WTC11 (cell line): ENCODE results near the gene INPP5K. TPM values are rescaled to one million over a fixed set of nuclear protein-coding genes. Genes with fewer than 3 reads are reported as not detected.

Experiments used
- ATAC-seq: fragments of 200-7000 bp; cut with Tn5 transposase; 2 replicates; pipeline ENCODE4 v1.10.0; 2021; ENCODE audit warnings: mild to moderate bottlenecking, moderate library complexity
- CTCF ChIA-PET: fragments of 300-600 bp; sonication (Branson Sonifier 250); formaldehyde crosslinking; loops from one replicate; lab custom pipeline; 2021; ENCODE audit warnings: antibody characterized with exemption; lab: Charles Lee
- POLR2A ChIA-PET: fragments of 350-600 bp; sonication (Branson Sonifier 250); formaldehyde crosslinking; loops from one replicate; lab custom pipeline; 2021; ENCODE audit warnings: antibody characterized with exemption; lab: Charles Lee
- DNase-seq: peaks from one replicate; pipeline ENCODE4 v3.0.0; 2021; ENCODE audit warnings: low spot score
- H3K27ac Mint-ChIP-seq: 2 replicates; pipeline ENCODE4 v1.8.0; 2021; ENCODE audit warnings: mixed read lengths
- H3K27me3 Mint-ChIP-seq: 2 replicates; pipeline ENCODE4 v1.8.0; 2021; ENCODE audit warnings: low read depth, mild to moderate bottlenecking, moderate library complexity, mixed read lengths
- H3K36me3 Mint-ChIP-seq: 2 replicates; pipeline ENCODE4 v1.8.0; 2021; ENCODE audit warnings: mixed read lengths
- H3K4me1 Mint-ChIP-seq: 2 replicates; pipeline ENCODE4 v1.8.0; 2022; ENCODE audit warnings: mixed read lengths
- H3K4me3 Mint-ChIP-seq: 2 replicates; pipeline ENCODE4 v1.8.0; 2021; ENCODE audit warnings: mild to moderate bottlenecking, moderate library complexity, mixed read lengths
- H3K9me3 Mint-ChIP-seq: 2 replicates; pipeline ENCODE4 v1.8.0; 2021; ENCODE audit warnings: mixed read lengths
- ATF2 ChIP-seq: sonication (generic); formaldehyde crosslinking; IDR thresholded peaks from 2 replicates; pipeline ENCODE4 v1.8.1; 2022; ENCODE audit warnings: low read depth, missing genetic modification reagents, borderline replicate concordance
- E2F4 ChIP-seq: sonication (generic); formaldehyde crosslinking; IDR thresholded peaks from 2 replicates; pipeline ENCODE4 v1.8.1; 2022; ENCODE audit warnings: low read depth, mild to moderate bottlenecking, moderate library complexity, missing genetic modification reagents, borderline replicate concordance
- EMX1 ChIP-seq: fragments of 250-450 bp; sonication (Bioruptor Pico); IDR thresholded peaks from 2 replicates; pipeline ENCODE4 v1.8.0; 2021; ENCODE audit warnings: mild to moderate bottlenecking
- FOXK1 ChIP-seq: sonication (generic); formaldehyde crosslinking; IDR thresholded peaks from 2 replicates; pipeline ENCODE4 v1.8.0; 2022; ENCODE audit warnings: mild to moderate bottlenecking, moderate library complexity, missing genetic modification reagents
- FOXP1 ChIP-seq: sonication (generic); formaldehyde crosslinking; IDR thresholded peaks from 2 replicates; pipeline ENCODE4 v1.8.0; 2022; ENCODE audit warnings: missing genetic modification reagents, mild to moderate bottlenecking, moderate library complexity, borderline replicate concordance
- GABPB1 ChIP-seq: sonication (generic); formaldehyde crosslinking; IDR thresholded peaks from 2 replicates; pipeline ENCODE4 v1.8.1; 2023; ENCODE audit warnings: mild to moderate bottlenecking, missing genetic modification reagents
- GRHL2 ChIP-seq: fragments of 250-450 bp; sonication (Bioruptor Pico); IDR thresholded peaks from 2 replicates; pipeline ENCODE4 v1.8.0; 2022; ENCODE audit warnings: mild to moderate bottlenecking, moderate library complexity; ENCODE audit not compliant: insufficient replicate concordance, severe bottlenecking
- IRF2 ChIP-seq: sonication (generic); formaldehyde crosslinking; IDR thresholded peaks from 2 replicates; pipeline ENCODE4 v1.8.0; 2022; ENCODE audit warnings: low read depth, missing genetic modification reagents, borderline replicate concordance
- JAZF1 ChIP-seq: fragments of 250-450 bp; sonication (Bioruptor Pico); IDR thresholded peaks from 2 replicates; pipeline ENCODE4 v1.9.0; 2021; ENCODE audit warnings: moderate library complexity, mild to moderate bottlenecking, inconsistent platforms
- NFATC4 ChIP-seq: fragments of 250-450 bp; sonication (Bioruptor Pico); IDR thresholded peaks from 2 replicates; pipeline ENCODE4 v1.9.0; 2021; ENCODE audit warnings: mild to moderate bottlenecking
- PRRX2 ChIP-seq: fragments of 250-450 bp; sonication (Bioruptor Pico); IDR thresholded peaks from 2 replicates; pipeline ENCODE4 v1.8.0; 2021; ENCODE audit warnings: mild to moderate bottlenecking
- RELA ChIP-seq: sonication (generic); formaldehyde crosslinking; IDR thresholded peaks from 2 replicates; pipeline ENCODE4 v1.8.1; 2022; ENCODE audit warnings: missing genetic modification reagents, mild to moderate bottlenecking, borderline replicate concordance
- RORB ChIP-seq: fragments of 250-450 bp; sonication (Bioruptor Pico); IDR thresholded peaks from 2 replicates; pipeline ENCODE4 v1.9.0; 2021; ENCODE audit warnings: mild to moderate bottlenecking
- SOX15 ChIP-seq: fragments of 250-450 bp; sonication (Bioruptor Pico); IDR thresholded peaks from 2 replicates; pipeline ENCODE4 v1.9.0; 2021; ENCODE audit warnings: mild to moderate bottlenecking
- STAT6 ChIP-seq: sonication (generic); formaldehyde crosslinking; conservative IDR thresholded peaks from 2 replicates; pipeline ENCODE4 v1.8.1; 2023; ENCODE audit warnings: mild to moderate bottlenecking, low read depth, missing genetic modification reagents, moderate library complexity
- TEAD4 ChIP-seq: sonication (generic); formaldehyde crosslinking; IDR thresholded peaks from 2 replicates; pipeline ENCODE4 v1.8.0; 2022; ENCODE audit warnings: mild to moderate bottlenecking, missing genetic modification reagents
- TP53 ChIP-seq: sonication (generic); formaldehyde crosslinking; IDR thresholded peaks from 2 replicates; pipeline ENCODE4 v1.8.1; 2023; ENCODE audit warnings: mild to moderate bottlenecking, missing genetic modification reagents
- USF2 ChIP-seq: sonication (generic); formaldehyde crosslinking; IDR thresholded peaks from 2 replicates; pipeline ENCODE4 v1.8.1; 2023; ENCODE audit warnings: mild to moderate bottlenecking, missing genetic modification reagents, moderate library complexity
- ZMAT4 ChIP-seq: fragments of 250-450 bp; sonication (Bioruptor Pico); IDR thresholded peaks from 2 replicates; pipeline ENCODE4 v1.9.0; 2021; ENCODE audit warnings: mild to moderate bottlenecking
- ZNF317 ChIP-seq: sonication (generic); formaldehyde crosslinking; IDR thresholded peaks from 2 replicates; pipeline ENCODE4 v1.8.1; 2023; ENCODE audit warnings: low read depth, mild to moderate bottlenecking, moderate library complexity, missing genetic modification reagents, borderline replicate concordance
- ZNF512 ChIP-seq: sonication (generic); formaldehyde crosslinking; IDR thresholded peaks from 2 replicates; pipeline ENCODE4 v1.8.1; 2022; ENCODE audit warnings: missing genetic modification reagents, borderline replicate concordance
- total RNA-seq: library from RNA; stranded (reverse); gene quantifications from 3 replicates; pipeline ENCODE4 v1.2.3, GENCODE V29; 2021

The INPP5K gene
- total RNA-seq, 1 experiment from 2014 or later, result 26.8 TPM

GRCh38 chr17:1541367-1541904 is 25.0 kb upstream of the INPP5K start (continued):
- TF ChIP-seq USF2 (CRISPR knock-in tag), result no peak
- TF ChIP-seq FOXP1 (CRISPR knock-in tag), result no peak
- no peak for TF ChIP-seq ATF2 (CRISPR knock-in tag)
- no peak for TF ChIP-seq STAT6 (CRISPR knock-in tag)
- TF ChIP-seq, all 79 proteins: peak for 0

GRCh38 chr17:1539811-1540210 is 23.4 kb upstream of the INPP5K start:
- DNase-seq (no peak), ATAC-seq (no peak)
- Mint-ChIP-seq H3K27ac (no peak overlapping the region), H3K36me3 (peaks cover 46% of the 10 kb centered on the region), H3K9me3 (no peaks in the 10 kb centered on the region), H3K4me3 (no peak overlapping the region), H3K4me1 (no peaks in the 10 kb centered on the region), H3K27me3 (no peaks in the 10 kb centered on the region)
- ChIA-PET POLR2A (no interaction called here), CTCF (no interaction called here)
- TF ChIP-seq ZMAT4 (CRISPR knock-in tag), result no peak
- TF ChIP-seq ZNF317 (CRISPR knock-in tag), result no peak
- TF ChIP-seq GRHL2, result no peak
- TF ChIP-seq FOXK1 (CRISPR knock-in tag), result no peak
- no peak for TF ChIP-seq TP53 (CRISPR knock-in tag)
- TF ChIP-seq USF2 (CRISPR knock-in tag), result no peak
- TF ChIP-seq RELA, result no peak
- no peak for TF ChIP-seq ZNF512
- TF ChIP-seq RORB, result no peak
- no peak for TF ChIP-seq NFATC4 (CRISPR knock-in tag)
- no peak for TF ChIP-seq IRF2
- no peak for TF ChIP-seq JAZF1 (CRISPR knock-in tag)
- TF ChIP-seq EMX1 (CRISPR knock-in tag), result no peak
- no peak for TF ChIP-seq GABPB1 (CRISPR knock-in tag)
- no peak for TF ChIP-seq E2F4 (CRISPR knock-in tag)
- no peak for TF ChIP-seq TEAD4
- TF ChIP-seq SOX15, result no peak
- no peak for TF ChIP-seq PRRX2
